GM21723 (cell line): ENCODE results near the gene FBXW11.

Source experiments
- ATAC-seq: cut with Tn5 transposase; IDR thresholded peaks from one replicate; pipeline ENCODE4 v1.9.1; 2021; ENCODE audit warnings: mild to moderate bottlenecking, moderate library complexity; ENCODE audit not compliant: unreplicated experiment

The FBXW11 gene

DNA sequence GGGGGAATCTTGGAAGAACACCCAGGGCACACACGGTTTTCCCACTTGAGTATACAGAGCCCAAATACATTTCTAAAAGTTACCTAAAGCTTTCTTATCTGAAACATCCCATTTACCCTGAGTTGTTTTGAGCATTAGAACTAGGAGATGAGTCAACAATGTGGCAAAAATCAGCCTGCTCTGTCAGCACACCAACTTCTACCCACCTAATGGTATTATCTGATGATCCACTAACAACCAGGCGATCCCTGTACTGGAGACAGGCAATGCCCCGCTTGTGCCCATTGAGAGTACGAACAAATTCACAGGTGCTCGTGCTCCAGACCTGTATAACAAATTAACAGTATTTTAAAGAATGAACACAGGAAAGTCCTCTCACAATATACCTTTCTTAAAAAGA, 133.8 kb downstream of the FBXW11 start:
- ATAC-seq = no peak

DNA sequence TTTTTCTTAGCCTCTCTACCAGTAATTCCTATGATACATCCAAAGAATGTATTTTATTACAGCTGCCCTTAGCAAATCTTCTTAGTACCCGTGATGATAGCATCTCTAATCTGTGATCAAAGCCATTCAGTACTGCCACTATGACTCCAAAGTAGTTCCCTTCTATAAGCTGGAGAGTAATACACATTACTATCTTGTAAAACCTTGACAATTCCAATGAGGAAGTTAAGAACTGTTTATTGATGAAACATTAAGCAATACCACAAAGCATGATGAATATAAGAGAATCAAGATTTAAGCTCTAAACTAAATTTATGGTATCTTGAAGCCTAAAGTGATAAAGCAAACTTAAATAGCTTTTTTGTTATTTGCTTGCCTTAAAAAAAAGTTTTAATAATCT, 134.7 kb downstream of the FBXW11 start:
- no peak for ATAC-seq

DNA sequence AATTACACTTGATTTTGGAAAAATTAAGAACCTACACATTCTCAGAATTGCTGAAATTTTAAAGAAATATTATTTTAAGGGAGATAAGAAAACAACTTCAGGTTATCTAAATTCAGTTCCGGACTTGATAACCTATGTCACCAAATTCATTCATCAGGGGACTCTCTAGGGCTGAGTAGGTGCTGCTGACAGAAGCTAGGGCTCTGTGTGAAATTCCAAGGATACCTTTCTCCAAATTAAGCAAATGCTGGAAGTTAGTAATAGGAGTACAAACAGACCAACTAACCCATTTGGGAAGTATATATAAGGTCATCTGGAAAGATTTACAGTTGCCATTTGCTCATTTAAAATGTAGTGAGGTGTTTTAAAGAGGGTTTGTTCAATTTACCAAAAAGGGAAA, 136.5 kb downstream of the FBXW11 start:
- ATAC-seq = no peak

DNA sequence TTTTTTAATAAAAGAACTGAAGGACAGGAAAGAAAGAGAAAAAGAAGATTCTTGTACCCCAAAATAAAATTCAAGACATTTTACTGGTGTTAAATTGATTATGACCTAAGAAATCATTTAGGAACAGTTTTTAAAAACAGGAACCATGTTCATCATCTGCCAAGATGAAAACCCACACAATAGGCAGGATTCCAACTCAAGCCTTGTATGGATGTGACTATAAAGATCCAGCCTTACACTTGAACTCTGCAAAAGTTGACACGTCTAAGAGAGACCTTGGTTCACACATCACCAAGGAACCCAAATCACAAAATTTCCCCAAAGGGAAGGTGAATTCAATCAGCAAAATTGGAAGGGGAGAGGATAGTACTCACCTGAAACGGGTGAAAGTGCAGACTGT, 138.2 kb downstream of the FBXW11 start:
- no peak for ATAC-seq

DNA sequence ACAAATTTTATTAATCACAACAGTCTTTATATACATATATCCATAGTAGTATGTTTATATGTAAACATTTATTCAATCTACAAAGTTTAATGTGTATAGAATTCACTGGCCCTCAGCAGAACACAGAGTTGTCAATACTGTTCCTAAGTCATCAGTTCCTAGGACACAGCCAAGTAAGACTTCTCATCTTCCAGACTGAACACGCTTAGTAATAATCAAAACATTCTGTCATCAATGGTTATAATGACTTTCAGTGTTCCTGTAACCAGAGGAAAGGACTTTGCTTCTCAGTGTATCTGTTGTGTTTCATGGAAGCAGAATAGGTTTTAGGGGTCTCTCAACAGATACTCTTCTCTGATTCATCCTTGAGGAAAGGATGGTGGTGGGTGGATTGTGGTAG, 138.7 kb downstream of the FBXW11 start:
- ATAC-seq = no peak

DNA sequence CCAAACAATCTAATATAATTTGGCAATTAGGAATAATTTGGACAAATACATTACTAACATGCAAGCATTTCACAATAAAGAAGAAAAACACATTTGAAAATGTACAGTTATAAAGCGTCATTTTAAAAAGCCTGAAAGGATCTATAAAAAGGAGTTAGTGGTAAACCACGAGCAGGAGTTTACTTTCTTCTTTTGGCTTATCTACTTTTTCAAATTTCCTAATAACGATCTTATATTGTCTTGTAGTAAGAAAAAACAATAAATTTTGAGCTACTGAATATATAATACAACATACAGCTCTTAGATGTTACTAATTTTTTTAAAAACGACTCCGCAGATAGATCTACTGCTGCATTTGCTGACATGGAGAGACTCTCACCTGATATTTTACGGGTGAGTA, 141.0 kb downstream of the FBXW11 start:
- no peak for ATAC-seq

DNA sequence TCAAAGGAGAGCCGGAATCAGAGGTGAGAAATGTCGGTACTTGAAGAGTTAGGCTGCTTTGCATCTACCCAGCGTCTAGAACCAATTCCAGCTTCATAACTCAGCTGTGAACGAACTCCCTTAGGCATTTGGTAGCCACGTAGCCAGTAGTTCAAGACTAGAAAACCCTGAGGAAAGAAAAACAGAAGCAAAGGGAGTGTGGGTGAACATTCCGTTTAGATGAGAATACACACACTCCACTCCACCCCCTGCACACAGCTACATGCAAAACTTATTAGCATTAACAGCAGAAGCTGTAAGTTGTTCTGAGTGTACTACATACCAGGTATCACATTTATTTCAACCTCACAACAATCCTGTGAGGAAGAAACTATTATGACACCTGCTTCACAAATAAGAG, 142.5 kb downstream of the FBXW11 start:
- ATAC-seq = no peak

DNA sequence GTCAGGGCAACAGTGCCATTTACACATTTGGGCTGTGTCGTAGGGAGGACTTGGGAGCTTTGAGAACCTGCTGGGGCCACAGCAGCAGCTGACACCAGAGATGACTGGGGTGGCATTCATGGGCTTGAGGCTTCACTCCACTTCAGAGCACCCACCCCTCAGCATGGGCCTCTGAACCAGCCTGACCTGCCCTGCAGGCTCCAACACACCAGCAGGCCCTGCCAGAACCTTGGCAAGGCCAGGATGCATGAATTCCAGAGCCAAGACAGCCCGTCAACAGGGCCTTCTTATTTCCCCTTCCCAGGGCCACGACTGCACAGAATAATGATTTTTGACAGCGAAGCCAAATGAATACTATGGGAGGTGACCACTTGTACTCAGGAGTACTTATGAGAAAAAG, 143.8 kb downstream of the FBXW11 start:
- ATAC-seq = no peak

DNA sequence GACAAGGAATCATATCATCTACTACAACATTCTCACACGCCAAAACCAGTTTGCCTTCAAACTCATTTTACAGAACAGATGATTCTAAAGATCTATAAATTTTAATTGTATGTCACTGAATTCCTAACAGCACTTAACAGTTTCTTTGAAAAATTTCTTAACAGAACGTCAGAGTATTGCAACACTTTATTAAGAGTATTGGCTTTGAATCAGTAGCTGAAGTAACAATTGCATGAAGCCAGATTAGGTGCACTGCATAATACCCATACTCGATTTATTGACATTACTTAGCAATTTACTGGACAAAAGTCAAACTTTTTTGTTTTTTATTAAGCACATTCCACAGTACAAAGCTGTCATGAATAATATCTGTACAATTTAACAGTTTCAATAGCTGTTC, 145.1 kb downstream of the FBXW11 start:
- no peak for ATAC-seq

DNA sequence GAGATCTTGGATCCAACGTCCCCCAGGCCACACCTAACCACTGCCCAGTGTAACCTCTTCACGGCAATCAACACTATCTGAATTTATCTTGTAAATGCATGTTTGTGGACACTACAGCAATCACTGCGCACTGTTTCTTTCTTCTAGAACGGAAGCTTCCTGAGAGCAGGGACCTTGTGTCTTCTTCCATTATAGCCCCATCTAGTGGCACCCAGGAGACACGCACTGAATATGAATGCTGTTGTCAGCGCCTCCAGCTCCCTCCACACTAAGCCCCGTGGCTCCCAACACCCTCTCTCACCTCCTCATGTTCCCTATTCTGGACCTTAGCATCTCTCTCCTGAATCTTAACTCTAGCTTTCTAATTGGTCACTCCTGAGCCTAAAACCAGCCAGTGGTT, 148.1 kb downstream of the FBXW11 start:
- ATAC-seq = no peak

DNA sequence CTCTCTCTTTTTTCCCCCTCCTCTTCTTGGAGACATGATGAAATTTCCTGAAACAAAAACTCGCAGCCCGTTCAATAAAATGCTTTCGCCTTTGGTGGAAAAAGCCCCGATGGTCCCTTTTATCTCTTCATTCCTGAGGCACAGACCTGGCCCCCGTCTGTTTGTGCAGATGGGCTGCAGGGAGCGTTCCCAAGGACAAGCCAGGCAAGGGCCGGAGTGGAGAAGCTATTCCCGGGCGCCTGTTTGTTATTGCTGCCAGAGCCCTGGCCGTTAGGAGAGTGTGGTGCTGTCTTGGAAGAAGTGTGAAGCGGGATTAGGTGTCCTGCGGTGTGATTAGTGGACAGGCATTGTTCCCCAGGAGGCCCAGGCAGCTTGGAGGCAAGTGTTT, 149.0 kb downstream of the FBXW11 start:
- ATAC-seq = no peak

DNA sequence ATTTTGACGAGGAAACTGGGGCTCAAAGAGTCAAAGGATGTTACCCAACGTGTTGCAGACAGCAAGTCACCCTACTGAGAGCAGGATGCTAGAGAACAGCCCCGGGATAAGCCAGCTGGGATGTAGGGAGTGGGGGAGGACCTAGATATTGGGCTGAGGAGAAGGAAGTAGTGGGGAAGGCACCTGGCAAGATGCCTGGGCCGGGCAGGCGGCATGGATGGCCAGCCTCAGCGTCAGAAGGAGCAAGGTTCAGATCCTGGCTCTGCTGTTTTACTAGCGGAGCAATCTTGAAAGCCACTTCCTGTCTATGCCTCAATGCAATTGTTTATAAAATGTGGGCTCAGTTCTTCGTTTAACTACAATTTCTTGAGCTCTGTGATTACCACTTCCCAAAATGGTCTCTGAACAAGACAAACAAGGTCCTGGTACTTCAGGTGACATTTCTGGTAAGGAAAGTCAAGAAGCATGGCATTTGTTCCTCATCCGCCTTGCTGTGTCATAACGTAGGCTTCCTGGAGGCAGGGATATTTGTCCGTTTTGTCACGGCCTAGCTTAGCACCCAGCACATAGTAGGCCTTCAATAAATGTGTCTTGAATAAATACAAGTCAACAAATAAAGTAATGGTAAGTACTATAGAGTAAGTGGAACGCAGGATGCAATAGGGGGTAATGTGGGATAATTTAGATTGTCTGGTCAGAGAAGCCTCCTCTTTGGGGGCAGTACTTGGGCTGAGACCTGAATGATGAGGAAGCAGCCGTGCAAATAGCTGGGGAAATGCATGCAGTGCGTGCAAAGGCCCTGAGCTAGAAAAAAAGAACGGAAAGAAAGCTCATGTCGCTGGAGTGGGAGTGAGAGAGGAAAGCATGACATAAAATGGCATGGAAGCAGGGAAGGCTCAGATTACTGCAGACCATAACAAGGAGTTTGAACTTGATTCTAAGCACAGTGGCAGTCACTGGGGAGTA, 150.4 kb downstream of the FBXW11 start:
- no peak for ATAC-seq

DNA sequence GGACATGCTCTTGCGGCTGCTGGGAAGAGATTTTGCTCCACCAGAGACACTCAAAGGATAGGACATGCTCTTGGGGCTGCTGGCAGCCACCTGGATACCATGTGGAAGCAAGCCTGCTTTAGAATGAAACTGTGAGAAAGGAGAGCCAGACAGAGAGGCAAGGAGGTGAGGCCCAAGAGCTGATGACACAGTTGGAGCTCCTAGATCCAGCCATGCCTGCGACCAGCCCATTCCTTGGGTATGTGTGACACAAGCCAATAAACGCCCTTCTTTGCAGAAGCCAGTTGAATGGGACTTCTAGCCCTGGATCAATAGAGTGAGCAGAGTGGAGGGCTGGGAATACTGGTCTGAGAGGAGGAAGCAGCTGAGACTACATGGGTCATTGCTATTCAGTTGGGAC, 151.2 kb downstream of the FBXW11 start:
- ATAC-seq = no peak

DNA sequence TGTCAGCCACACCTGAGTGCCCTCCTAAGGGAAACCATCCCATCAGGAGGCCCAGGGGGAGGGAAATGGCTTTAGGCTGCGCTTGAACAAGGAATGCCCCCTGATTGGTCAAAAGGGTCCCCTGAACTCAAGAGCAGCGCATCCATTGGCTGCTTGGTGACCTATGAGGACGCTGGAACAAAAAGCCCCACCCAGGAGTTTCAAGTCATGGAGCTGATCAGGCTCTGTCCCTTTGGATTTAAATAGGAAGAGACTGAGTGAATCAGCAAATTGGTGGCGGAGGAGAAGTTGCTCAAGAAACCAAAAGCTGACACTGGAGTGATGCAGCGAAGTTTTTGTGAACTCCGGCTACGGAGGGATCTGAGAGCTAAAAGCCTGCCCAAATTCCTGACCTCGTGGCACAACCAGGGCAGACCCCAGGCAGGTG, 154.2 kb downstream of the FBXW11 start:
- ATAC-seq = no peak

DNA sequence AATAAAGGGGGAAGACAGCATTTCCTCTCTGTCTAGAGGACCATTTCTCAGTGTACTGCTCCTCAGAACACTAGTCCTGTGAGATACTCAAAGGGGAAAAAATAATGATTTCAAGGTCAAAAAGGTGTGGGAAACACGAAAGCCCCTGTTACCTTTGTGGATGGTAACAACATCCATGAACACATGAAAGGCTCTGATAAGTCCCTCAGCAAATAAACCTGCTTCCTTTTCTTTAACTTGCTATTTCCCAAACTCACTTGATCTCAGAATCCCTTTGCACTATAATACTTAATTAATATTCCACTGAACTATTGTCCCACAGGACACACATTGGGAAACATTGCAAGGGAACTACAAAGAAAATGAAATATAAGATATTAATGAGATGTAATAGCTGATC, 155.2 kb downstream of the FBXW11 start:
- ATAC-seq = no peak

DNA sequence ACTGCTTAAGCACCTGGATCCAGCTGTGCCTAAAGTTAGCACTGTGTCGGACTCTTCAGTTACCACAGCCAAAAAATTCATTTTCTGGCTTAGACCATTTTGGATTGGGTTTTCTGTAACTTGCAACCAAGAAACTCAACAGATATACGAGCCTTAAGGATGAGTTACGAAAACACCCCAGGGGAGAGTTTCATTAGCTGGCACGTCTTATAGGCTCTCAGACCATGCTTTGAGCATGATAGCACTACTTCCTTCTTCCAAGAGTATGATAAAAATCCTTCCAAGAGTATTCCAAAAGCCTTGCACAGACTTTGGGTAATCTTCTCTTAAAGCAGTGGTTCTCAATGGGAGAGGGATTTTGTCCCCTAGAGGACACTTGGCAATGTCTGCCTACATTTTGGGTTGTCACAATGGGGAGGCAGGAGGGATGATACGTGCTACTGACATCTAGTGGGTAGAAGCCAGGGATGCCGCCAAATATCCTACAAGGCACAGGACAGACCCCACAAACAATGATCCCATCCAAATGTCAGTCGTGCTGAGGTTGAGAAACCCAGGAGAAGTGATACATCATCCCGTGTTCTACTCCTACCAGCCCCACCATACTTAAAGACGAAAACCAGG, 156.0 kb downstream of the FBXW11 start:
- no peak for ATAC-seq

DNA sequence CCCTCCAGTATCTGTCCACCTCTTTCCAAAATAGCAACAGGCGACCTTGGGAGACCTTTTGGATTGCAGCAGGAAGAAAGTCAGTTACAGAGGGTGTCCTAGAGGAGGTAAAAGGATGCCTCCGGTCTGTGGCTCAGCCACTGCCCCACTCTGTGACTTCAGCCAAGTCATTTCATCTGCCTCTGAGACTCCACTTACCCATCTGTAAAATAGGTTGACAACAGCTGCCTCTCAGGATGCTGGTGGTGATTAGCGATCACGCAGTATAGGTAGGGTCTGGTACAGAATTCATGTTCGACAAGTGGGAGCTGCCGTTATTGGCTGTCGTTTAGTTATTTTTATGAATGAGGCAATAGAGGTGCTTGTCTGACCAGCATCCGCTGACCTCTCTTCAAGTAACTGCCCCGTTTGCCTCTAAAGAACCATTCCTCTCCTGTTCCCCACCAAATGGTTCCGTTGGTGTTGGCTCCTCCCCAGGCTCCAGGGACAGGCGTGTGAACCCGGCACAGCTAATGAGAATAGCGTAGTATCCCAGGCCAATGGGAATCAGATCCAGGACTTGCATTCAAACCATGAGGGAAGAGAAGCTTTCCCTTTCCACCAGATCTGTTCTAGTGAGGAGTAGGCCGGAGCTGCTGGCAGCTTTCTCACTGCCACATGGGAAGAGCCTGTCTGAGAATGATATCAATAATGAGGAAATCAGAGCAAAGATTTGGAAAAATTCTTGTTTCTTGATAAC, 156.7 kb downstream of the FBXW11 start:
- ATAC-seq = no peak

DNA sequence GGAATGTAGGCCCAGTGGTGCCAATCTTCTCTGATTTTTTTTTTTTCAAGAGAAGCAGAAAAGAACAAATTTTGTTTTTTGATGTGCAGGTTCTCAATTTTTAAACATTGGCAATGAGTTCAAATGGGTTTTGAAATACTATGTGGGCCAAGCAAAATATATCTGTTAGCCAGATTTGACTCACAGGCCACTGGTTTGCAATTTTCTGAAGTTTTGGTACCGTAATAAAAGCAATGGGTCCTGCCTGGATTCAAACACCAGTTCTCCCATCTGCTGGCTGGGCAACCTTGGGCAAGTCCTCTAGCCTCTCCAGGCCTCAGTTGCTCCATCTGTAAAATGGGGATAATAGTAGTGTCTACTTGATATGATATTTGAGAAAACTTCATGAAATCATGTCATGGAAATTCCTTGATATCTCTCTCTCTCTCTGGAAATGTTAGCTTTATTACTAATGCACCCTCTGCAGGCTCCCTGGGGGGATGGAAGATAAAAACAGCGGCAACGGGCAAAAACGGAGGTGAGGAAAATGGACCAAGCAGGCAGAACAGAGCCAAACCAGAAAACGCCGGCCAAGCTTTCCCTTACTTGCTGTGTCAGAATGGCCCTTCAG, 157.4 kb downstream of the FBXW11 start:
- ATAC-seq = no peak

DNA sequence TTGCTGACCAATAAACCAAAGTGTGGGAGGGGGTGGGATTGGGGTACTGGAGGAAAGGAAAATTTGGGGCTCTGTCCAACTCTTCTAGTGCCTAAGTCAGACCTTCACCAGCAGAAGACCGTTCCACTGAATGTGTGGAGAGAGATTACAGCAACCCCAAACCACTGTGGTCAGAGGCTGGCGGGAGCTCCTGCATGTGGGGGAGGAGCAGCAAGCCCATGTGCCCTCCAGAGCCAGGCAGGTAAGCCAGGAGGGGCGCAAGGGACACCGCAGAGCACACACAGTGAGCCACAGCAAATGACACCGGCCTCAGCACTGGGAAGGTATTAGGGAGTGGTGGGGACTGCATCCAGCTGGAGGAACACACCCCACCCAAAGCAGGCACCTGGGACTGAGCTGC, 158.0 kb downstream of the FBXW11 start:
- no peak for ATAC-seq

DNA sequence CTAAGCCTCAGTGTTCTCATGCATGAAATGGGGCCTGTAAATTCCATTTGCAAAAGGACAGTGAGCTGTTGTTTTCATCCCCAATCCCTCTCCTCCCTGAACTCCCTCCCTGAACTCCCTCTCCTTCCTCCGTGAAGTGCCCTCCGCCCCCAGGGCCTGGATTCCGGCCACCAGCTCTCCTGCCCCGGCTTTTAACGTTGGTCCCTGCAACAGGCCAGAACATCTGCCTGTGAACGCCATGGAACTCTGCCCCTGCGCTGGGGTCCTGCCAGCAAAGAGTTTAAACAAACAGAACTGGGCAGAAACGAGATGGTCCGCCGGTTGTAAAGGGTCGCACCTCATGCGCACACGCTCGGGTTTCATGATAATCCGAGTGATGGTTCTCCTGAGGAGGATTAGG, 158.4 kb downstream of the FBXW11 start:
- ATAC-seq = no peak

DNA sequence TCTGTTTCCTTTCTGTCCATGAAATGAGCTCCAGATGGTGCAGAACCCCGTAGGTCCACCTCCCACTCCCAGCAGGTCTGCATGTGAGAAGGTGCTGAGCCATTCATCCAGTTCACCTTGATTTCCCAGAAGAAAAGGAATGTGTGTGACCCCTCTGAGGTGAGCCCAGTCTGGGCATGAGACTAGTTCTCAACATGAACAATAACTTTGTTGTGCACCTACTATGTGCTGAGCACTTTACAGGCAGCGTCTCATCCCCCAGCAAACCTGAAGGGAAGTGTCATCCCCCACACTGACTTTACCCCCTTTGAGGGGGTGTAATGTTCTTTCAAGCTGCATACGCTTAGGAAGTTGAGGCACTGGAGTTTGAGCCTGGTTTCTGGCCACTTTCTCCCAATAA, 159.4 kb downstream of the FBXW11 start:
- no peak for ATAC-seq
